AG10803 (cell line): ENCODE data around the gene TUFM.

Experiments
- DNase-seq: peaks from one replicate; pipeline ENCODE4 v3.0.0; 2010; ENCODE audit warnings: low read depth
- H3K4me3 ChIP-seq: 2 replicates; pipeline ENCODE4 v1.5.1; 2011; ENCODE audit warnings: mild to moderate bottlenecking, low read length, control low read depth
- TF ChIP-seq, protein P1 (sequence below): conservative IDR thresholded peaks from 2 replicates; pipeline ENCODE4 v1.5.1; 2011; ENCODE audit warnings: mild to moderate bottlenecking, low read length, control low read depth, inconsistent platforms

The TUFM gene

DNA sequence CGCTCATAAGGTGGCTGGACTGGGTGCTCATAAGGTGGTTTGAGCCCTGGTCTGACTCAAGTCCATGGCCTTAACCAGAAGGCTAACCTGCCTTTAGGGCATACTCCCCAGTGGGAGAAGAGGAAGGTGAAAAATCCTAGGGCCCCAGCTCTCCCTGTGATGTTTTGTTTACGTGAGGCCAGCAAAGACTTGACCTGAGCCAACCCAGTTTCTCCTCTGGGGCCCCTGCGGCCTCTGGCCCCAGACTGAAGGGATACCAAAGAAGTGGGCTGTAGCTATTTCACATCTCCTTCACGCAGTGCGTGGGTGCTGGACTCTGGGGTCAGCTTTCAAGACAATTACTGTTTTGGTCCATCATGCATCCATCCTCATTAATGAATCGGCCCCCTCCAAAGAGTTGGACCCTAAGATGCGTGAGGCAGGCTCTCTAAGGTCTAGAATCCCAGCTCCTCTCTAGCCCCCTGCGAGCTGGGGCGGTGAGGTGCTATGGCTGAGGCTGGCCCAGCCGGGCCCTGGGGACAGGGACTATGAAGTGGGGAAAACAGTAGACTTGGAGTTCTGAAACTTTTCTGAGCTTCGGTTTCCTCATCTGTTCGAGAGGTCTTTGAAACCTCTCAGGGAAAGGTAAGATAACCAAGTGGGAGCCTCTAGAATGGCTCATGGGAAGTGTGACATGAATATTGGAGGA lies 19.0 kb upstream of the TUFM start:
- H3K4me3 ChIP-seq, result peak overlapping the region; percentile 98

DNA sequence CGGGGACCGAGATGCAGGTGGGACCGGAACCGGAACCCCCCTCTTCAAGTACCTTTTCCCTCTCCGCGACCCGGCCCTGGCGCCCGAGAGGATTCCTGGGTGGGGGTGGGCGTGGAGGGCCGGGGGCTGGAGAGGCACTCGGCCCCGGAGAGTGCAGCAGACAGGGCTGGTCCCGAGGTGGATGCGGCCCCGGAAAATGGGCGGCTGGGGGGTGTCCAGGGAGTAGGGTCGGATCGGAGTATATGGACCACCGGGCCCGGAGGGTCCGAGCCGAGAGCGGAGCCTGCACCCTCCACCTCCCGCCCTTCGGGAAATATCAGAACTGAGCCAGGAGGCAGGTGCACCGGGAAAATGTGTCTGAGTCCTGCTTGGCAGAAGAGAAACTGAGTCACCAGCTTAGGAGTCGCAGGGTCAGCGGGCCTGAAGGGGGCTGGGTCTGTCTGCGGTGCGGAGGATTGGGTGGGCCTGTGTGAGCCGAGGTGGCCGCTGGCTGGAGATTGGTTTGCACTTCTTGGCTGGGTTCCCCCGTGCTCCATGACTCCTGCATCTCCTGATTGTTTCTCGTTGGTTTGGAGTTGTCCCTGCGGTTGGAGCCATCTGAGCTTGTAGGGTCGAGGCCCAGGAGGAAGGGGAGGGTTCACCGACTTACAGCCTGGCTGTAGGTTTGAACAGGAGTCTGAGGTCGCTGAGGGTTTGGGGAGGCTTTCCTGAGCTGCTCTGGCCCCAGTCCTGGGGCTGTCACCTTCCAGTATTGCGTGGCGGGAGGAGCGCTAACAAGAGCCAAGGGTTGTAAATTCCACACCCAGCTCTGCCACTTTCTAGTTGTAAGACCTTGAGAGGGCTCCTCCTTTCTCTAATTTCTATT lies 18.0 kb upstream of the TUFM start:
- H3K4me3 ChIP-seq, result peak overlapping the region; percentile 98
- TF ChIP-seq, protein P1, sequence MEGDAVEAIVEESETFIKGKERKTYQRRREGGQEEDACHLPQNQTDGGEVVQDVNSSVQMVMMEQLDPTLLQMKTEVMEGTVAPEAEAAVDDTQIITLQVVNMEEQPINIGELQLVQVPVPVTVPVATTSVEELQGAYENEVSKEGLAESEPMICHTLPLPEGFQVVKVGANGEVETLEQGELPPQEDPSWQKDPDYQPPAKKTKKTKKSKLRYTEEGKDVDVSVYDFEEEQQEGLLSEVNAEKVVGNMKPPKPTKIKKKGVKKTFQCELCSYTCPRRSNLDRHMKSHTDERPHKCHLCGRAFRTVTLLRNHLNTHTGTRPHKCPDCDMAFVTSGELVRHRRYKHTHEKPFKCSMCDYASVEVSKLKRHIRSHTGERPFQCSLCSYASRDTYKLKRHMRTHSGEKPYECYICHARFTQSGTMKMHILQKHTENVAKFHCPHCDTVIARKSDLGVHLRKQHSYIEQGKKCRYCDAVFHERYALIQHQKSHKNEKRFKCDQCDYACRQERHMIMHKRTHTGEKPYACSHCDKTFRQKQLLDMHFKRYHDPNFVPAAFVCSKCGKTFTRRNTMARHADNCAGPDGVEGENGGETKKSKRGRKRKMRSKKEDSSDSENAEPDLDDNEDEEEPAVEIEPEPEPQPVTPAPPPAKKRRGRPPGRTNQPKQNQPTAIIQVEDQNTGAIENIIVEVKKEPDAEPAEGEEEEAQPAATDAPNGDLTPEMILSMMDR, result no peak
- peak; percentile 44 for DNase-seq

More for the DNA sequence above, 19.0 kb upstream of the TUFM start:
- TF ChIP-seq, protein P1, result no peak
- no peak for DNase-seq

DNA sequence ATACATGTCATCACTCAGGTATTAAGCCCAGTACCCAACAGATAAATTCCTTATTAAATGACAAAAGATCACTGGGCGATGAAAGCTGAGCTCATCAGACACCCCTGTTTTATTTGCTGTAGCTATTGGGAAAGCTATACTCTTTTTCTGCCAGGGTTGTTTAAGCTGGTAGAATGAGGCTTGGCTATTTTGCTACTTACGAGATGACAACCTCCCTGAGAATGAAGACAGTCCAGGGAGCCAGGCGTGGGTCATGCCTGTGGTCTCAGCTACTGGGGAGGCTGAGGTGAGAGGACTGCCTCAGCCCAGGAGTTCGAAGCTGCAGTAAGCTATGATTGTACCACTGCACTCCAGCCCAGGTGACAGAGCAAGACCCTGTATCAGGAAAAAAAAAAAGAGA lies 13.2 kb upstream of the TUFM start:
- no peak overlapping the region for H3K4me3 ChIP-seq
- peak; percentile 10 for DNase-seq
- TF ChIP-seq, protein P1, result no peak

DNA sequence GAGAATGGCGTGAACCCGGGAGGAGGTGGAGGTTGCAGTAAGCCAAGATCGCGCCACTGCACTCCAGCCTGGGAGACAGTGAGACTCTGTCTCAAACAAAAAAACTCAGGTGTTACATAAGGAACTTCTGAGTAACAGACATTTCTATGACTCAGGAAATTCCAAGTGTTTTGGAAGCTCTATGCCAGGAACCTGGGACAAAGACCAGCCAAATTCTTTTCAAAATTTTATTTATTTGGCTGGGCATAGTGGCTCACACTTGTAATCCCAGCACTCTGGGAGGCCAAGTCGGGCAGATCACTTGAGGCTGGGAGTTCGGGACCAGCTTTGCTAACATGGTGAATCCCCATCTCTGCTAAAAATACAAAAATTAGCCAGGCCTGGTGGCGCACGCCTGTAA lies 12.3 kb upstream of the TUFM start:
- TF ChIP-seq, protein P1, result no peak
- H3K4me3 ChIP-seq, result no peak overlapping the region
- DNase-seq, result peak; percentile 50

DNA sequence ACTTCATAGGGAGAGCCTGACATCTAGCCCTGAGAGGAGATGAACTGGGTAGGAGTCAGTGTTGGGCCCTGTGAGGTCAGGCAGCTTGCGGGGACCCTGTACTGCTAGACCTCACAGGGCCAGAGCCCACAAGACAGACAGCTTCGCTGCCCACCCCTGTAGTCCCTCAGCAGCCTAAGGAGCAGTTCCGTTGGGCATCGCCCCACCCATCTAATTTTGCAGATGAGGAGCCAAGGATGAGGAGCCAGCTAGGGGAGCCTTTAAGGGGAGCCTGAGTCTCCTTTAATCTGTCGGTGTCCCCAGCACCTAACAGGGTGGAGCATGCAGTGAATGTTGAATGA lies 755 bp upstream of the TUFM start:
- TF ChIP-seq, protein P1, result no peak
- no peak for DNase-seq
- peak overlapping the region; percentile 98 for H3K4me3 ChIP-seq

DNA sequence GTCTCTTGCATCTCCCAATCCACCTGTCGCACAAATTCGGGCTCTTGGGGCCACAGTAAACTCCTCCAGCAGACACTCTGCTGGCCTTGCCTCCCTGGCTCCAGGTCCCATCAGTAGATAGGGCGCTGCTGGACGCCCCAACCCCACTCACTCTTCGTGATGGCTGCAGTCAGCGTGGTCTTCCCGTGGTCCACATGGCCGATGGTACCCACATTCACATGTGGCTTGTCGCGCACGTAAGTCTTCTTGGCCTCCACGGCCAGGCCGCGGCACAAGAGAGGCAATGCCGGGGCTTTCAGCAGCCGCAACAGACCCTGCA lies 428 bp downstream of the TUFM start:
- TF ChIP-seq, protein P1, result no peak
- DNase-seq, result no peak
- H3K4me3 ChIP-seq, result peak overlapping the region; percentile 98

DNA sequence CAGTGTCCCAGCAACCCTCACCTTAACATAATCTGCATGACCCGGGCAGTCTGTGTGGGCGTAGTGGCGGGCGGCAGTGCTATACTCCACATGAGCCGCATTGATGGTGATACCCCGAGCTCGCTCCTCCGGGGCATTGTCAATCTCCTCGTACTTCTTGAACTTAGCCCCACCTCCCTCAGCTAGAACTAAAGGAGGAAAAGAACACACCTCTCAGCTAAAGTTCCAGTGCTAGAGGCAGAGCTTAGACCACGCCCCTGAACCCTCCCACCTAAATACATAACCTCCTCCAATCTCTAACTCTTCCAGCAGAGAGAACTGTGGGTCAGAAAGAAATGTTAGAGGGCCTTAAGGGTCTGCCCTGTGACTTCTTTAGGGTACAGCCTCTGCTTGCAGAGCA lies 855 bp downstream of the TUFM start:
- DNase-seq, result no peak
- TF ChIP-seq, protein P1, result no peak
- peak overlapping the region; percentile 98 for H3K4me3 ChIP-seq
